ENCODE results near the gene TENM4. TPM values are rescaled to one million over a fixed set of nuclear protein-coding genes. Genes with fewer than 3 reads are reported as not detected.

TENM4 gene
- polyA plus RNA-seq, 1 donor: 5.2 TPM

DNA sequence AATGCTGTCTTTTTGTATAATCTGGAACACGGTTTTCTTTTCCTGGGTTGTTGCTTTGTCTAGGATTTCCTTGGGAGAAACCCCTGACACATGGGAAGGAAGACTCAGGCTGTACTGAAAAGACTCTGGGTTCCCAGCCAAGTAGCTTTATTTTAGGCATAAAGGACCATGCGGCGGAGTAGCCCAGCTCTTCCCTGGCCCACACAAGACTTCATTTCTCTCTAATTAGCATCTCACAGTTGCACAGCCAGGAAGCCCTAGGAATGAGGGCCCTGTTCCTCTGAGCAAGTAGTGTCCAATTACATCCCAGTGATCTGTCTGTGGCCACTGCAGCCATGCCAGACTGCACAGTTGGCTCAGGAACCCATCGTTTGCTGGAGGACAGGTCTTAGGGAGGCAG lies 319.5 kb downstream of the TENM4 start:
- no peak for DNase-seq (ENCODE audit: low read depth)

DNA sequence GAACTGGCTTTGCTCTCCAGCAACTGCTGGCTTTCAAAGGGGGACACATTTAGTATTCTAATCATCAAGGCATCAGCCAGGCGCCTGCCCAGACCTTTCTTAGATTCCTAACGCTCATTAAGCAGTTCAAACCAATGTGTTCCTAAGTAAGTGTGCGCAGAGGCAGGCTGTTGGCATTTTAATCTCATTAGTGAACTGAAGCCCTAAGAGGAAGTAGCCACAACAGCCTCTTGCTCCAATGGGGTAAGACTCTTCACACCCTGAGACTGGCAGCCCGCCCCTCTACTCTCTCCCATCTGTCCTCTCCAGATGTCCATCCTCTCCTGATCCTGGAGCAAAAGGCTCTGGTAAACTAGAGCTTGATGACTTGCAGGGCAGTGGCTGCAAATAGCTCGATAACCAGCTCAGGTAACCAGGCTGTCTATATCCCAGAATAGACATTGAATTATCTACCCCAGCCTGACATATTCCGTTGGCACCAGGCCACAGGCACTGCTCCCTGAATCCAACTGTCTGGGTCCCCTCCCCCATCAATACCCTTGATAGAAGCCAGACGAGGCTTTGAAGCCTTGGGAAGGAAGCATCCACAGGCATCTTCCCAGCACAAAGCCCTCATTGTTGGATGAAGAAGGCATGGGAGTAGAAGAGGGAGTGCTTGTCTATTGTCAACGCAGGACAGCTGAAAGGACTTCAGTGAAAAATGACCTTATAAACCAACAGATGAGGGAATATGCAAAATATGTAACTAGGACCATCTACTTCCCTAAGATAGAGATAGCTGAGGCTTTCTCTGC lies 321.1 kb downstream of the TENM4 start:
- no peak for DNase-seq (ENCODE audit: low read depth)

GRCh38 chr11:79117488-79117887 lies 323.3 kb downstream of the TENM4 start:
- DNase-seq (ENCODE audit: low read depth): no peak

GRCh38 chr11:79116600-79116999 lies 324.2 kb downstream of the TENM4 start:
- no peak for DNase-seq (ENCODE audit: low read depth)

DNA sequence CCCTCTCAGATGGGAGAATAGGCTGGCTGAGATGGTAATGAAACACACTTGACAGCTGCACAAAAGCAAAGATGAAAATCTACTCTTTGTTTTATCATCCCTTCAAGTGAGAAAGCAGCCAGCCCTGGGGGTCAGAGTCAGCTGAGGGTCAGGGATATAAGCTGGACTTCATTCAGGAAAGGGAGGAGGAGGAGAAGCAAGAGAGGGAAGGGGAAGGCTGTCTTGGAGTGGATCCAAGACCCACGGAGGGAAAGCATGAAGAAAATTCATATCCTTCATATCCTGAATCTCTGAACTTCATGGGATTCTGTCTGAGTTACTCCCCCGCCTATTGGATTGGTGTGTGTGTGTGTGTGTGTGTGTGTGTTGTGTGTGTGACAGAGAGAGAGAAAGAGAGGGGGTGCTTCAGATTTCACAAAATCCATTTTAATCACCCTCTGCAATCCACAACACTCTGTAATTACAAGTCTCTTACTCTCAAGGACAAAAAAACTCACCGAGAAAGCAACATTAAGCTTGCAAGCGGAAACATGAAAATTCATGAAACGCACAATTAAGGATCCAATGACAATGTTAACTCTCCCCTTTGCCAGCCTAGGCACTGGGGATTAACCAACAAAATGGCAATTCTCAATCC lies 327.7 kb downstream of the TENM4 start:
- no peak for DNase-seq (ENCODE audit: low read depth)

DNA sequence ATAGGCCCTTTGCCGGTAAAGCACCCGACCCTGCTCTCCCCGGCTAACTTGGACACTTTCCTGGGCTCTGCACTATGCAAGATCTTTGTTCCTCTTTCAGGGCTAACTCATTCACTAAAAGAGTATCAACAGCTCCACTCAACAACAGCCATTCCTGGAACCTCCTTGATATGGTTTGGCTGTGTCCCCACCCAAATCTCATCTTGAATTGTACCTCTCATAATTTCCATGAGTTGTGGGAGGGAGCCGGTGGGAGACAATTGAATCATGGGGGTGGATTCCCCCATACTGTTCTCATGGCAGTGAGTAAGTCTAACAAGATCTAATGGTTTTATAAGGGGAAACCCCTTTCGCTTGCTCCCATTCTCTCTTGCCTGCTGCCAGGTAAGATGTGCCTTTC lies 330.0 kb downstream of the TENM4 start:
- DNase-seq (ENCODE audit: low read depth): no peak

DNA sequence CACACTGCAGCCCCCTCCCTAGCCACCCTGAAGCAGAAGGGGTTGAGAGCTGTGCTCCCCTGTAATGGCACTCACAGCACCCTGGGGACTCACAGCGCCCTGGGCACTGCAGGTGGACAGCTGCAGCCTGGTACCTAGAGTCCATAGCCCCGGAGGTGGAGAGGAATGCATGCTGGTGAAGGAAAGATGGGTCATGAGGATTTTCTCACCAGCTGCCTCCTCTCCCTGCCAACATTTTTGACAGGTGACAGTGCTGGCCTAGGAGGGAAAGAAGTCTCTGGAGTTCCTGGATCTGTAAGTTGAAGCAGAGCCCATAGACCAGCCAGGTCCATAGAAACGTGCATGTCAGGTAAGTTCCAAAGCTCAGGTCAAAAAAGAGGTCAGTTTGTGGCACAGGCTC lies 330.5 kb downstream of the TENM4 start:
- no peak for DNase-seq (ENCODE audit: low read depth)

DNA sequence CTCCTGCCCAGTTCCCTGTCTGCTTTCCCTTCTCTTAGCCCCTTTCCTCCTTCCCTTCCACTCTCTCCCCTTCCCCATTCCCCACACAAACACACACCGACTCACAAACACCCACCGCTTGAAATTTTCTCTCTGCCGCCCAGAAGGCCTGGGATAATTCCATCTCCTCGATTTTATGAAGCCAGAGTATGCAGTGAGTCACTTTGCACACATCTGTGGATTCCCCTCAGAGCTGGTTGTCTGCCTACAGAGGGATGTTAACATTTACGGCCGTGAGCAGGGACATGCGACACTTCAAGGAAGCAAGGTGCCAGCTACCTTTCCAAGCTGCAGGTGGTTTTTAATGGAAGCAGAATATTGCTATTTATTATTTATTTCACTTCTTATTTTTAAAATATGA lies 332.0 kb downstream of the TENM4 start:
- DNase-seq (ENCODE audit: low read depth): no peak

DNA sequence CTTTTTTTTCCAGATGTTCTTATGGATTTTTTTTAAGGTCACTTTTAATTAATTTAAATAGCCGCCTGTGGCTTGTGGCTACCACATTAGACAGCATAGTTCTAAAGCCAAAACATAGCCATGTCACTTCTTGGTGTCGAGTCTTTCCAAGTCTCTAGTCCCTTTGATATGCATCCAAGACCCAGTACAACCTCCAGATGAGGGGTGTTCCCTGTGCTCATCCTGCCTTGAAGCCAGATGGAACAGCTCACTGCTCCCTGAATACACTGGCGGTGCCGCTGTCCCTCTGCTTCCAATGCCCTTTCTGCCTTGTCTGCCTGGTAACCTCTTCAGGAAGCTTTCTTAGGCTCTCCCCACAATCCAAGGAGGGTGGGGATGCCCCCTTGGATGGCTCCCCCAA lies 338.0 kb downstream of the TENM4 start:
- DNase-seq (ENCODE audit: low read depth): no peak

DNA sequence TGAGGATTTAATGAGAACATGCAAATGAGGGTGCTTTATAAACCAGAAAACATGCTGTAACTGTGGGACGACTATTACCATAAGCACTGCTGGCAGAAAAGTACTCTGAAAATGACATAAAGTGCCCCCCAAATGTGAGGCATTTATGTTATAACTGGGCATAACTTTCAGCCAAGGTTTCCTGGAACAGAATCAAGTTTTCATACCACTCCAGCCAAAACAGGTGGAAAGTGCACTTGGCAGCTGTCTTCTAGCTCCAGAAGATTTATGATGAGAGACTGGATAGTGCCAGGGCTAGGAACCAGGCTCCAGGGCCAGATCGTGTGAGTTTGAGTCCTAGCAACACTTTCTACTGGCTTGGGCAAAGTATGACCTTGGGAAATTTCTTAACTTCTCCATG lies 339.2 kb downstream of the TENM4 start:
- DNase-seq (ENCODE audit: low read depth): no peak

DNA sequence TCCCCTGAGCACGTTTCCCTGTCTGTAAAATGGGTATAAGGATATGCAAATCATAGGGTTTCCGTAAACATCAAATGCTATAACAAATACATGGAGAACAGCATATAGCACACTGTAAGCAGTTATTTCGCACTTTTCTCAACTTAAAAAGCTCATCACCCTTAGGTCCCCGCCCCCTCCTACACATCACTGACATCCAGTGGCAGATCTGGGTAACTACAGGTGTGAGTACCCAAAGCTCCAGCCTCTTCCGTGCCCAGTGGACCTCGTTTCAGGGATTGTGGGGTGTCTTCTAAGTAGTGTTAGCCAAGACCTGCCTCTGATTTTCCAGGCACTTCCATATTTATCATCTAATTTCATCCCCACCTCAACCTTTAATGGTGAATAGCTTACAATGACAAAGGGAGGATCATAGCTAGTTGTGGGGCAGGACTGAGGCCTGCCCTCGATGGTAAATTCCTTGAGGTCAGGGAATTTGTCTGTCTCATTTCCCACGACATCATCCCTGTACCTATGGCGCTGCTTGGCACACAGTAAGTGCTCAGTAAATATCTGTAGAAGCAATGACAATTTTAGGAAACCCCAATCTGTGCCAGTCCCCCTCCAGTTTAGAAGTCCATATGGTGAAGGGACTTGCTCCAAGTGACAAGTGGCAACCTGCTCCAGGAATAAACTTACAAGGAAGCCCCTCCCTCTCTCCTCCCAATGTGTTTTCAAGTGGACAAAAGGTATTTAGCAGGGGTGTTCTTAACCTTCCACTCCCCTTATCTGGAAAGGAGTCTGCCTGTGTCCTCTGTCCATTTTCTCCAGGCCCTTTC lies 340.5 kb downstream of the TENM4 start:
- DNase-seq (ENCODE audit: low read depth): no peak

GRCh38 chr11:79098146-79098545 lies 342.7 kb downstream of the TENM4 start:
- no peak for DNase-seq (ENCODE audit: low read depth)

DNA sequence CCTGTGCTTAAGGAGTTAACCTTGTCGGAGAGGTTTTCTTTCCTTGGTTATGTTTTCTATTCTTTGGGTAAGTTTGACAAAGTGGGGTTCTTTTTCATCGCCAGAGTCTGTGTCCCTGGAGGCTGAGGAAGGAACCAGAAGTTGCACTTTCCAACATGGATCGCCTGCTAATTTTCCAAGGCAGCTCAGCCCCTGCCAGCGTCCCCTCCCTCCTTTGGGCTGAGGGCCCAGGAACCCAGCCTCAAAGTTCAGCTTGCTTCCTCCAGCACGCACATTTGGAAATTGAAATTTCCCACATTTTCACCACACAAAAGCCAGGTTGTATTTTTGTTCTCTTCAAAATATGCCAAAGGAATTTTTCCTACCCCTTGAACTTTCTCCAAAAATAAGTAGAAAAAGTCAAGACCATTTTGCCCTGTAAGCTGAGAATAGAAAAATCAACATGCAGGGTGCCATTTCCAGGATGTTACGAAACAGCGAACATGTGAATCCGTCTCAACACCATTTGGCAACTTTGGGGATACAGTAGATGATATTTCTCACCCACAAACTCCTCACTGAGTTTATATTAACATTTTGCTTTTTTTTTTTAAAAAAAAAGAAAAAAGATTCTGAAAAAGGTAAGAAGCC lies 343.5 kb downstream of the TENM4 start:
- no peak for DNase-seq (ENCODE audit: low read depth)

DNA sequence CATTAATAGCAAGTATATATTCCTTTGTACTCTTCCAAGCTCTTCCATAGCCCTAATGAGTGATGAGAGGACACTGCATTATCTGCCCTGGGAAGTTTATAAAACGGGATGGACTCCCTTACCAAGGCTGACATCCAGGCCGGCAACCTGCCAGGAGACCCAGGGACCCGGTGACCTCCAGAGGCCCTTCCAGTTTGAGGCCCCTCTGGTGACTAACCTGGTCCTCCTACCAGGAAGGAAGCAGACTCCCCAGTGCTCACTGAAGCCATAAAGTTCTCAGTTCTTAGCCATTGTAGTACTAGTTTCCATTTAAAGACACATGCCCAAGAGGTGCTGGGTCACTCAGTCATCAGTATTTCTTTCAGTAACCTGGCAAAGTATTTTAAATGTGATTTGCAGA lies 345.4 kb downstream of the TENM4 start:
- no peak for DNase-seq (ENCODE audit: low read depth)

- DNase-seq (ENCODE audit: low read depth): no peak
Measured at GRCh38 chr11:79094616-79095015, 346.2 kb downstream of the TENM4 start.

GRCh38 chr11:79092791-79093353 lies 348.0 kb downstream of the TENM4 start:
- no peak for DNase-seq (ENCODE audit: low read depth)

DNA sequence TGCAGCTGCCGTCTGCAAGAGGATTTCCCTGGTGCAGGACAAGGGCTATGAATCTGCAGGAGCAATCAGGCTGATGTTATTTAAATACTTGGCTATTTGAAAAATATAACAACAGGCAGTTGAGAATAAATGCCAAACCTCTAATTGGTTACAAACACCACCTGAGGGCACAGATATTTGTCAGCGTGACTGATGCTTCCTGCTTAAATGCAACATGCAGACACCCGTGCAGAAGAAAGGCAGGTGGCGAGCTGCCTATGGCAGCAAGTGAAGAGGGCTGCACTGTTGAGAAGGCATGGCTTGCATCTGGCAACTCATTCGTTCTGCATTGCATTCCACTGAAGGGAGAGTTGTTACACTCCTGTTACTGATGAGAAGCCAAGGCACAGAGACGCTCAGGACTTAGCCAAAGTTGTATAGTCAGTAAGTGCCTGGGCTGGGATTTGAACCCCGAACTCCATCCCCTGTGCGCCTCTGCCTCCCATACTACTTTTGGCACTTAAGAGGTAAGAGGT lies 350.6 kb downstream of the TENM4 start:
- no peak for DNase-seq (ENCODE audit: low read depth)

DNA sequence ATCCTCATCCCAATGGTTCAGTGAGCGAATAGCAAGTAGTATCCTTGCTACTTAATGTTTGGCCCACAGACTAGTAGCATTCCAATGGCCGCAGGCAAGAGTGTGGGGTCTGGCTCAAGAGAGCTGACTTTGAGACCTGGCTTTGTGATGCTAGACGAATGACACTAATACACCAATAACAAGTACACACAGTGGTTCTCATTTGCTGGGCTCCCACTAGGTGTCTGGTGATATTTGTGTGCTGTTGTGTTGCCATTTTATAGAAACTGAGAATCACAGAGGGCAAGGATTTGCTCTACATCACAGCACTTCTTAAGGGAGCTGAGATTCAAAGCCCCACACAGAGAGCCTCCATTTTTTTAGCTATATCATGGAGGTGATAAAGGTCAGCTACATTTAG lies 351.2 kb downstream of the TENM4 start:
- no peak for DNase-seq (ENCODE audit: low read depth)

DNA sequence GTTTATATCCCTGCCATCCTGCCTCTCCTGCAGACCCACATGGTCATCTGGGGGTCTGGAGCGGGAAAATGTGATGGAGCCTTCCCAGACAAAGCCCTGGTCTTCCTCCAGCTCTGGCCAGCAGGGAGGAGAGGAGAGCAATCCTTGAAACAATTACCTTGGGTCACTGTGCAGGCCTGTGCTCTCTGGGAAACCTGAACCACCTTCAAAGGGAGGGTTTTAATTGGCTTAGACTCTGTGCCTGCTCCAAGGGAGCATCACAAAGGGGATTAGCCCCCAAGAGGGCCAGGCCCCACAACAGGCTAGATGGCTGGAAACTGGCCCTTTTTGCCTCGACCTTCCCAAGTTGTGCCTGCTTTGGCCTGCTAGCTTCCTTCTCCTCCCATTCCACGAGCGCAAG lies 351.9 kb downstream of the TENM4 start:
- DNase-seq (ENCODE audit: low read depth): no peak

GRCh38 chr11:79087961-79088318 lies 352.9 kb downstream of the TENM4 start:
- no peak for DNase-seq (ENCODE audit: low read depth)

GRCh38 chr11:79087238-79087960 lies 353.4 kb downstream of the TENM4 start:
- DNase-seq (ENCODE audit: low read depth): no peak

Measured in forelimb muscle (tissue), 1 donor.